GM19240 (cell line): ENCODE measurements around the gene RAB25.
"Not testable (repeated sequence)": the region's sequence is repeated elsewhere in the genome, so short reads cannot be mapped to it uniquely, and the experiment has no call there.

Experiments
- DNase-seq: peaks from one replicate; pipeline ENCODE4 v3.0.0; 2011; ENCODE audit warnings: low spot score; ENCODE audit not compliant: insufficient read length

RAB25 gene

DNA sequence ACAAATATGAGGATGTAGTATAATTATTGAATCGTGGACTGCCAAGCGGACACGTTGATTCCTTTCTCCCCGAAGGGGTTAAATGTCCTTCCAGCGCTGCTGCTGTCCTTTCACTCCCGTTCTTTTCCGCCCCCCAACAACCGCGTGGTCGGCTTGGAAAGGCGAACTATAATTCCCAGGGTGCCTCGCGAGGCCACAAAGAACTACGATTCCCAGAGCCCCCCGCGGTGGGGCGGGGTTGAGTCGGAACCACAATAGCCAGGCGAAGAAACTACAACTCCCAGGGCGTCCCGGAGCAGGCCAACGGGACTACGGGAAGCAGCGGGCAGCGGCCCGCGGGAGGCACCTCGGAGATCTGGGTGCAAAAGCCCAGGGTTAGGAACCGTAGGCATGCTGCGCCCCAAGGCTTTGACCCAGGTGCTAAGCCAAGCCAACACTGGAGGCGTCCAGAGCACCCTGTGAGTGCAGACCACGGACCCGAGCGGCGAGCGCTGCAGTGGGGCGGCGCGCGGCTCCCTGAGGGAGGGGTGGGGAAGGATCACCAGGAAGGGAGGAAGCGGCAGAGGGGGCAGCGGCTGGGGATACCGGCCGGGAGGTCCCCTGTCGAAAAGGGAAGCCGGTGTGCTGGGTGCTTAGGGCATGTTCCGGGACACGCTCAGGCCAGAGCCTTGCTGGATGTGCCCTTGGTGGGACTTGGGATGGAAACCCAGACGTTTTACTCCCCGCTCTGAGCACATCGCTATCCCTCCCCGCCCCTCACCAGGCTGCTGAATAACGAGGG, 6.3 kb upstream of the RAB25 start, which contains the start of gene LAMTOR2:
LAMTOR2 (plus strand) TSS at position 283 of the 781 bp plus-strand sequence; CDS start at position 391, 108 bp downstream.
- DNase-seq, result peak; percentile 96

DNA sequence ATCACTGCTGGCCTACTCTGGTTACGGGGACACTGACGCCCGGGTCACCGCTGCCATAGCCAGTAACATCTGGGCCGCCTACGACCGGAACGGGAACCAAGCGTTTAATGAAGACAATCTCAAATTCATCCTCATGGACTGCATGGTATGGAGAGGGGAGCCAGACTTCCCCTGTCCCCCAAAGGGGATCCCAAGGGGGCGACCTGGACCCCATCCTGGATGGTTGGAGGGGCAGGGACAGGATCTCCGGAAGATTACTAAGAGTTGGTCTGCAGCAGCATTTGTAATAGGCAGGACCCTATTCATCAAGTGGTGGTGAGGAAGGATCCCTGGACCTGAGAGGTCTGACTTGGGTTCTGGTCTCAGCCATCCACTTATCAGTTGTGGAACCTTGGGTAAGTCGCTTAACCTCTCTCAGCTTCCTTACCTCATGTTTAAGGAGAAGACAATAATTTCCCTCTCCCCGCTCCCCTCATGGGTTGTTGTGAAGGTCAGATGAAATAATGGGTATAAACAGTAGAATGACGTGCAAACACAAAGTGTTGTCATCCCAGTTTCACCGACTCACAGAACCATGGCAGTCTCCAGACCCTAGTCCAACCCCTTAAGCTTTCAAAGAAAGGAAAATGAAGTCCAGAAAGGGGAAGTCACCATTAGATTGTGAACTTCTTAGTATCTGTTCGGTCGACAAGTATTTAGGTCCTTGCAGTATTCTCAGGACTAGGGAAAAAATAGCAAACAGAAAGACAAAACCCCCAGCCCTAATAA, 5.5 kb upstream of the RAB25 start:
- DNase-seq, result no peak

DNA sequence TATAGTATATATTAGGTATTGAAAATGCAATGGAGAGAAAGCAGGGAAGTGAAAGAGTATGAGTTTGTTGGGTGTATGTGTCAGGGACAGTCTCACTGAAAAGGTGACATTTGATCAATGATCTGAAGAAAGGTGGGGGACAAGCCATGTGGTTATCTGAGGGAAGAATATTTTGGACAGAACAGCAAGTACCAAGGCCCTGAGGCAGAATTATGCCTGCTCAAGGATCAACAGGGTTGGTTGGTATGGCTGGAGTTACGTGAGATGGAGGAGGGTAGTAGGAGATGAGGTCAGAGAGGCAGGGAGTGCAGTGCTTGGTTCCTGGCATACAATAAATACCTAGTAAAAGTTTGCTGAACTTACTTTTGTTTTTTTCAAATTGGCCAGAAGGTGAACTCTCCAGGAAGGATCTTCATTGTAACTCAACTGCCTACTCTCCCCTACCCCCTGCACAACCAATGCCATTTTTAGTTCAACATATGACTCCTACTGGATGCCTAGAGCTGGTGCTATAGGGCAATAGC, 4.6 kb upstream of the RAB25 start:
- no peak for DNase-seq

DNA sequence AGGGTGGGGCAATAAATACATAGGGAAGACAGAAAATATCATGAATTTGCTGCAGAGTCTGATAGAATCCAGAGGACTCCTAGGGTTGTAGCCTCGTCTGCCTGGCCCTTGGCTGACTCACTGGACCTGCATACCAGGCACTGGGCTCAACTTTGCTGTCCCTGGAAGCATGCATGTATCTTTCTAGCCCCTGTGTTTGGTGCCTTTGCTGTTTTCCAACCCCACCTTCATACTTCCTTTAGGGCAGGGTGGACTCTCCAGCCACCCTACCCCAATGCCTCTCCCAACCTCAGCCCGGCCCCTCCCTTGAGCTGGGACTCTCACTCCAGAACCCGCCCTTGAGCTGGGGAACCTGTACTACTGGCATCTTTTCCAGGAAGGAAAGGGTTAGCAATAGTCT, 1.2 kb downstream of the RAB25 start:
- no peak for DNase-seq

- no peak for DNase-seq
Observed at GRCh38 chr1:156063997-156064285, 3.0 kb downstream of the RAB25 start.

DNA sequence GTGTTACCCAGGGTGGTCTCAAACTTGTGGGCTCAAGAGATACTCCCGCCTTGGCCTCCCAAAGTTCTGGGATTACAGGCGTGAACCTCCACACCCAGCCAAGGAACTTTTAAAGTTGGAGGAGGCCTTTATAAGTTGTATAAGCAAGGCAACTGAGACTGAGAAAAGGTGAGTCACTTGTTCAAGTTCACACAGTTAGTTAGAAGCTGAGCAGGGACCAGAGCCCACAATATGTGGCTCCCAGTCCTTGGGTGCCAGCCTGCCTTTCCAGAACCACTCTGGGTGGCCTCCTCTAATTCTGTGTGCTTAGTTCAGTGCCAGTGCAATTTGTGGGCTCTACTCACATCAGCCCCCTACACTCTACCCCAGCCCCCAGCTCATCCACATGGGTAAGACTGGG, 3.7 kb downstream of the RAB25 start:
- DNase-seq, result no peak

DNA sequence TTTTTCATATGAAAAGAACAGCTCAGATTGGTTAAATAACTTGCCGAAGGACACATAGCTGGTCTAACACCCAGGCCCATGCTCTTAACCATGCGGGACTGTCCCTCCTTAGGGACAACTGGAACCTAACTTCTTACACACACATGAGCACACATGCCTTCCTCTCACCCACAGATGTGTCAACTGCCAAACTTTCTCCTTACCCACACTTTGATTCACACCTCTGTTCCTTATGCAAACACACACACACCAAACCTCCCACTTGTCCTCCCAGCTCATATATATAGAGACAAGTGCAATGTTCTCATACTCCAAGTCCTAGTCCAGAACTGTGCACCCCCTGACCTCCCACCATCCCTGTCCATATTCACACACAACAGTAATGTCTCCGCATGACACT, 4.3 kb downstream of the RAB25 start:
- no peak for DNase-seq

- no peak for DNase-seq
Observed at GRCh38 chr1:156065871-156066270, 4.9 kb downstream of the RAB25 start.

DNA sequence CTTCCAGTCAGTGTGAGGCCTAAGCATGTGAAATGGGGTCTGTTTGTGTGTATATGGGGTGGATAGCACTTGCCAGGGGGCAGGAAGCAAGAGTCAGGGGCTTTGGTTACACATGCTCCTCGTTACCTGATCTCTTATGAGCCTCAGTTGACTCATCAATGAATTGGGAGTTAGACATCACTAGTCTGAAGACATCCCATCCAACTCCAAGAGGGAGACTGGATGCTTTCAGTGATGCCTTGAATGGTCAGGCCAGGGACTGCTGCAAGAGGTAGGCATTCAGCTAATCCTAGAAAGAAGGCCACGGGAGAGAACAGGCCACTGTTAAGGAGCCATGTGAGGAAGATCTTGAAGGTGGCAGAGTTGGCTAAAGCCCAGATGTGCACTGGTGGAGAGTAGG, 6.3 kb downstream of the RAB25 start:
- DNase-seq, result no peak

GRCh38 chr1:156069490-156070455, 8.8 kb downstream of the RAB25 start:
- DNase-seq, result no peak

- no peak for DNase-seq
Observed at GRCh38 chr1:156070548-156070947, 9.6 kb downstream of the RAB25 start.

GRCh38 chr1:156071332-156071816, 10.4 kb downstream of the RAB25 start:
- DNase-seq, result not testable (repeated sequence)

DNA sequence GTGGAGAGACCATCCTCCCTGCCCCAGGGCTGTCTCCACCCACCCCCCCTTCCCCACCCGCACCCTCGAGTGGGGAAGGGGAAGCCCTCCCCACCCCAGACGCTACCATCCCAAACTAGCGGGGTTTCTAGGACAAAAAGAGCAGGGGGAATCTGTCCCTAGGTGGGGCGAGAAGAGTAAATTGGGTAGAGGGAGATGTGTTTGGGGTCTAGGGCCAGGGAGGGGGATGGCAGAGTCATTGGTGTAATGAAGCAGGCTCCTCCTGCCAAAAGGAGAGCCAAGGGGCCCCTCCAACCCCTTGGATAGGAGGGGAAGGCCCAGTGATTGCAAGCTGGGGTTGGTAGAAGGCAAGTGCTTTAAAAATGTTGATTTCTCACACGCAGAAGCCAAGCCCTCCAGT, 11.3 kb downstream of the RAB25 start:
- DNase-seq, result no peak

GRCh38 chr1:156073110-156073687, 12.2 kb downstream of the RAB25 start:
- no peak for DNase-seq

- no peak for DNase-seq
Observed at GRCh38 chr1:156073740-156074139, 12.8 kb downstream of the RAB25 start.

DNA sequence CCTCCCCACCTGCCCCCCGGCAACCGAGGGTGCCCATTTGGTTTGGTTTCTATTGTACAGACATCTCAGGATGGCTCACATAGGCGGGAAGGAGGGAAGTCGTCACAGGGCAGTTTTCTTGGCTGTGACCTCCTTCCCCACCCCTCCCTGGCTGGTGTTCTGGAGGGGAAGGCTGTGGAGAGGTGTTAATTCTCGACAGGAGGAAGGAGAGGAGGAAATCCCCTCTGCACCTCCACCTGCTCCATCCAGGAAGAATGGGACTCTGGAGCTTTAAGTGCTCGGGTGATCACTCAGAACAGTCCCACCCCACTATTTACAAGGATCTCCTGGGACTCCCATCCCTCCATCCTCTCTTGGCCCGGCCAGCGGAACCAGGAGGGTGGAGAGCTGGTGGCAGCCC, 13.7 kb downstream of the RAB25 start:
- no peak for DNase-seq

- DNase-seq, result no peak
Observed at GRCh38 chr1:156075162-156075561, 14.2 kb downstream of the RAB25 start.

GRCh38 chr1:156075775-156076204, 14.8 kb downstream of the RAB25 start:
- DNase-seq, result no peak

GRCh38 chr1:156076609-156077429, 15.9 kb downstream of the RAB25 start:
- no peak for DNase-seq

DNA sequence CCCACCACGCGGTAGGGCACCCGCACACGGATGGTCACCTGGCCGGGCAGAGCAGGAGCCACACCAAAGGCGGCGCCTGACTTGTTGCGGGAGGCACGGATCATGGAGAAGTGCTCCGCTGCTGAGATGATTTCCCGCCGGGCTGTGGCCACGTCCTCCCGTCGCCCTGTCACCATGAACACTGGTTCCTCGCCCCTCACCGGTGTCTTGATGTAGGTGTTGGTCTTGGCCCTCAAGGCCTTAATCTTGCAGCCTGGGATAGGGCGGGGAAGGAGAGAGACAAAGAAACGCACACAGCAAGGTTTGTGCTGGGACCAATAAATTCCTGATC, 16.4 kb downstream of the RAB25 start:
- no peak for DNase-seq
